KBM-7 (cell line): Measurements from ENCODE around the gene ABCG2.

Source experiments
- DNase-seq: peaks from one replicate; pipeline ENCODE4 v3.0.0-alpha.2; 2015
- in situ Hi-C: fragments of 300-500 bp; cut with MboI; formaldehyde crosslinking; loops from 2 replicates; pipeline ENCODE4 v1.14.3; 2020; ENCODE audit warnings: low sequenced_read_pairs, low pct_unique_long_range_greater_than_20kb, mixed read lengths

ABCG2 gene

GRCh38 chr4:88041626-88042025 lies 116.8 kb downstream of the ABCG2 start:
- no peak for DNase-seq
- in situ Hi-C loops = loop anchor here (25.0 kb wide), 2 partner anchors 171 to 471 kb away; partner anchors contain the start of gene PYURF

- DNase-seq = no peak
- in situ Hi-C loops = loop anchor here (25.0 kb wide), 2 partner anchors 172 to 472 kb away; partner anchors contain the start of gene PYURF
These were observed 117.7 kb downstream of the ABCG2 start for GRCh38 chr4:88040707-88041106.
